PC-9 (cell line): ENCODE data around the gene ELK4.

Source experiments
- CTCF ChIP-seq: fragments of 200-600 bp; sonication (generic); conservative IDR thresholded peaks from 2 replicates; pipeline ENCODE4 v1.6.1; 2017; ENCODE audit warnings: mixed run types, antibody characterized with exemption, mild to moderate bottlenecking, moderate library complexity
- EZH2 ChIP-seq: fragments of 200-600 bp; sonication (generic); IDR thresholded peaks from 2 replicates; pipeline ENCODE4 v1.8.0; 2017; ENCODE audit warnings: antibody characterized with exemption, low read depth

- TF ChIP-seq EZH2 (no peak), CTCF (no peak)
Measured at GRCh38 chr1:205642679-205643307, 11.0 kb upstream of the ELK4 start.
